H1 (cell line): ENCODE measurements around the gene ATP5F1E. TPM values are rescaled to one million over a fixed set of nuclear protein-coding genes. Genes with fewer than 3 reads are reported as not detected.

Experiments
- KDM4A ChIP-seq: IDR thresholded peaks from one replicate; pipeline ENCODE4 v1.7.1; 2012; ENCODE audit warnings: low read depth, mild to moderate bottlenecking, moderate library complexity, low read length, inconsistent platforms; ENCODE audit not compliant: severe bottlenecking
- polyA plus RNA-seq, 7 experiments: library from polyadenylated mRNA; depleted of rRNA in 3 of 7; stranded (reverse) in 5 of 7; unstranded in 2 of 7; fragments of >200 nt in 5 of 7; fragments of 200-250 nt in 2 of 7; gene quantifications; 1 replicate in 5 of 7; 2 replicates in 1 of 7; 4 replicates in 1 of 7; pipeline versions ENCODE4 v1.2.1 to v1.2.3, GENCODE V29; 2011 to 2013; ENCODE audit warnings: missing spikeins in 2 of 7, mixed read lengths in 2 of 7
- total RNA-seq: library from RNA; stranded (reverse); fragmentation: NEBNext Ultra II Directional; extraction: Animal tissue kit (Norgen Biotek cat#: 25700); gene quantifications from 2 replicates; pipeline ENCODE4 v1.2.1, GENCODE V29; 2021

The ATP5F1E gene
- total and polyA plus RNA-seq, 2 of the 8 experiments (the other 6 are each of a cell fraction or from before 2014, with no cell fraction given), result 15.7 to 47.8 TPM

DNA sequence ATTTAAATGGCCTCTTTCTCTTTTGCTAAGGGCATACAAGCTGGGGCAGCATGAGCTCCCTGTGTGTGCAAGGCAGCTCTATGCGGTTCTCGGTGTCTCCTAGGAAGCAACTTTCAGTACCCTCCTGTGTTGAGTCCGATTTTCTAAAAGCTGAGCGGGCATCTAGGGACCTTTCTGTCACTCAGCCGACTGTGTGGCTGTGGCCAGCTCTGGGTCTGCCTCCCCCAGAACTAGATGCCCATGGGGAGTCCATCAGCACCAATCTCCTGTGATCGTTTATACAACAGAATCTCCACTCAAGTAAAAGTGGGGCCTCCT is 43.6 kb downstream of the ATP5F1E start (continued):
- TF ChIP-seq KDM4A, result no peak
